KMS-11 (cell line): Measurements from ENCODE around the gene UBE2QL1.

Source experiments
- H2AFZ ChIP-seq: fragments of 200-600 bp; sonication (generic); 2 replicates; pipeline ENCODE4 v1.6.1; 2016; ENCODE audit warnings: antibody characterized with exemption, mixed run types, low read depth
- H3K27ac ChIP-seq: fragments of 200-600 bp; sonication (generic); 2 replicates; pipeline ENCODE4 v1.6.1; 2016; ENCODE audit warnings: mild to moderate bottlenecking, mixed run types
- H3K27me3 ChIP-seq: fragments of 200-600 bp; sonication (generic); 2 replicates; pipeline ENCODE4 v1.6.1; 2017; ENCODE audit warnings: mild to moderate bottlenecking, low read depth, mixed run types, moderate library complexity; ENCODE audit not compliant: insufficient read depth
- H3K36me3 ChIP-seq: fragments of 200-600 bp; sonication (generic); 2 replicates; pipeline ENCODE4 v1.6.1; 2017; ENCODE audit warnings: mild to moderate bottlenecking, mixed run types; ENCODE audit not compliant: insufficient read depth
- H3K4me1 ChIP-seq: fragments of 200-600 bp; sonication (generic); 2 replicates; pipeline ENCODE4 v1.6.1; 2016; ENCODE audit warnings: mild to moderate bottlenecking, low read depth, mixed run types; ENCODE audit not compliant: poor library complexity, severe bottlenecking
- H3K4me2 ChIP-seq: fragments of 200-600 bp; sonication (generic); 2 replicates; pipeline ENCODE4 v1.7.0; 2016; ENCODE audit warnings: mild to moderate bottlenecking, mixed run types
- H3K4me3 ChIP-seq: fragments of 200-600 bp; sonication (generic); IDR thresholded peaks from 2 replicates; pipeline ENCODE4 v1.6.1; 2017; ENCODE audit warnings: low read depth, low read length, mixed read lengths; ENCODE audit not compliant: insufficient read depth
- H3K79me2 ChIP-seq: fragments of 200-600 bp; sonication (generic); 2 replicates; pipeline ENCODE4 v1.6.1; 2016; ENCODE audit warnings: low read depth, mixed run types; ENCODE audit not compliant: insufficient read depth
- H3K9ac ChIP-seq: fragments of 200-600 bp; sonication (generic); 2 replicates; pipeline ENCODE4 v1.6.1; 2016; ENCODE audit warnings: mild to moderate bottlenecking, mixed run types
- H4K20me1 ChIP-seq: fragments of 200-600 bp; sonication (generic); 2 replicates; pipeline ENCODE4 v1.6.1; 2016; ENCODE audit warnings: mild to moderate bottlenecking, mixed run types; ENCODE audit not compliant: insufficient read depth
- CTCF ChIP-seq: fragments of 200-600 bp; sonication (generic); conservative IDR thresholded peaks from 2 replicates; pipeline ENCODE4 v1.6.1; 2017; ENCODE audit warnings: low read depth, mild to moderate bottlenecking, antibody characterized with exemption, low read length, moderate library complexity, mixed read lengths

Gene UBE2QL1

GRCh38 chr5:6497262-6497661 is 48.6 kb downstream of the UBE2QL1 start:
- Histone ChIP-seq H3K4me1 (peaks cover 60% of the 10 kb centered on the region), H3K36me3 (0 out of 2 replicates have a peak, but pooled peaks cover 3% of the 10 kb centered on the region), H3K27me3 (no peaks in the 10 kb centered on the region), H3K4me2 (peak overlapping the region; percentile 95), H3K79me2 (peaks cover 14% of the 10 kb centered on the region; the same call in 1 of the 2 replicates), H3K9ac (no peak overlapping the region), H3K4me3 (no peak overlapping the region), H2AFZ (no peak overlapping the region), H4K20me1 (no peaks in the 10 kb centered on the region), H3K27ac (peak overlapping the region; percentile 94; the same call in 1 of the 2 replicates)
- TF ChIP-seq CTCF: no peak

- Histone ChIP-seq H4K20me1 (no peaks in the 10 kb centered on the region), H3K4me3 (no peak overlapping the region), H3K4me1 (peaks cover 43% of the 10 kb centered on the region), H3K27me3 (no peaks in the 10 kb centered on the region), H3K4me2 (no peak overlapping the region), H2AFZ (no peak overlapping the region), H3K79me2 (no peaks in the 10 kb centered on the region), H3K27ac (no peak overlapping the region), H3K9ac (no peak overlapping the region), H3K36me3 (no peaks in the 10 kb centered on the region)
- TF ChIP-seq CTCF: no peak
Observed at GRCh38 chr5:6498968-6499367, 50.3 kb downstream of the UBE2QL1 start.

GRCh38 chr5:6501701-6502100 is 53.0 kb downstream of the UBE2QL1 start:
- no peaks in the 10 kb centered on the region for H3K27me3 ChIP-seq
- no peak overlapping the region for H3K27ac ChIP-seq
- no peaks in the 10 kb centered on the region for H3K79me2 ChIP-seq
- H3K4me1 ChIP-seq: peaks cover 32% of the 10 kb centered on the region
- no peak overlapping the region for H2AFZ ChIP-seq
- H3K4me2 ChIP-seq: no peak overlapping the region
- H3K4me3 ChIP-seq: no peak overlapping the region
- no peak for TF ChIP-seq CTCF
- no peaks in the 10 kb centered on the region for H4K20me1 ChIP-seq
- no peak overlapping the region for H3K9ac ChIP-seq
- no peaks in the 10 kb centered on the region for H3K36me3 ChIP-seq

- Histone ChIP-seq H3K27me3 (no peaks in the 10 kb centered on the region), H3K9ac (no peak overlapping the region), H3K4me3 (no peak overlapping the region), H3K27ac (no peak overlapping the region), H3K4me1 (peaks cover 25% of the 10 kb centered on the region), H2AFZ (no peak overlapping the region), H3K36me3 (no peaks in the 10 kb centered on the region), H3K79me2 (no peaks in the 10 kb centered on the region), H3K4me2 (no peak overlapping the region), H4K20me1 (no peaks in the 10 kb centered on the region)
- no peak for TF ChIP-seq CTCF
Observed at GRCh38 chr5:6502421-6502820, 53.8 kb downstream of the UBE2QL1 start.

- Histone ChIP-seq H3K4me2 (no peak overlapping the region), H3K4me3 (no peak overlapping the region), H4K20me1 (no peaks in the 10 kb centered on the region), H3K79me2 (no peaks in the 10 kb centered on the region), H2AFZ (no peak overlapping the region), H3K27me3 (no peaks in the 10 kb centered on the region), H3K9ac (no peak overlapping the region), H3K4me1 (peaks cover 16% of the 10 kb centered on the region), H3K27ac (no peak overlapping the region), H3K36me3 (no peaks in the 10 kb centered on the region)
- TF ChIP-seq CTCF: no peak
Observed at GRCh38 chr5:6503342-6503741, 54.7 kb downstream of the UBE2QL1 start.
